ENCODE data around the gene NPM3. TPM values are rescaled to one million over a fixed set of nuclear protein-coding genes. Genes with fewer than 3 reads are reported as not detected.

The NPM3 gene
- total RNA-seq, 1 donor from 2014 or later: 54.7 TPM

- peaks cover 48% of the 10 kb centered on the region for H3K4me1 Mint-ChIP-seq (ENCODE audit: unreplicated experiment)
- no peaks in the 10 kb centered on the region for H3K9me3 Mint-ChIP-seq (ENCODE audit: unreplicated experiment)
- H3K36me3 Mint-ChIP-seq (ENCODE audit: low read depth, unreplicated experiment): peaks cover 3% of the 10 kb centered on the region
- H3K27me3 Mint-ChIP-seq (ENCODE audit: unreplicated experiment): peaks cover 17% of the 10 kb centered on the region
- H3K27ac Mint-ChIP-seq (ENCODE audit: unreplicated experiment): no peak overlapping the region
- DNase-seq (ENCODE audit: low spot score): peak; percentile 79
- peak; percentile 94 for TF ChIP-seq CTCF (IDR thresholded peaks at IDR 0.05; ENCODE audit: unreplicated experiment)
- H3K4me3 Mint-ChIP-seq (ENCODE audit: unreplicated experiment): peak overlapping the region; percentile 45
Observed at GRCh38 chr10:101780818-101781654, 2.2 kb downstream of the NPM3 start.

- no peak for DNase-seq (ENCODE audit: low spot score)
- Mint-ChIP-seq H3K27me3 (ENCODE audit: unreplicated experiment) (peaks cover 17% of the 10 kb centered on the region), H3K27ac (ENCODE audit: unreplicated experiment) (no peak overlapping the region), H3K4me3 (ENCODE audit: unreplicated experiment) (no peak overlapping the region), H3K36me3 (ENCODE audit: low read depth, unreplicated experiment) (no peaks in the 10 kb centered on the region), H3K4me1 (ENCODE audit: unreplicated experiment) (peaks cover 48% of the 10 kb centered on the region), H3K9me3 (ENCODE audit: unreplicated experiment) (no peaks in the 10 kb centered on the region)
- TF ChIP-seq CTCF (IDR thresholded peaks at IDR 0.05; ENCODE audit: unreplicated experiment): peak; percentile 24
Observed at GRCh38 chr10:101780187-101780817, 2.9 kb downstream of the NPM3 start.

- Mint-ChIP-seq H3K27ac (ENCODE audit: unreplicated experiment) (no peak overlapping the region), H3K36me3 (ENCODE audit: low read depth, unreplicated experiment) (no peaks in the 10 kb centered on the region), H3K4me3 (ENCODE audit: unreplicated experiment) (no peak overlapping the region), H3K9me3 (ENCODE audit: unreplicated experiment) (no peaks in the 10 kb centered on the region), H3K4me1 (ENCODE audit: unreplicated experiment) (peaks cover 46% of the 10 kb centered on the region), H3K27me3 (ENCODE audit: unreplicated experiment) (peaks cover 17% of the 10 kb centered on the region)
- peak; percentile 95 for DNase-seq (ENCODE audit: low spot score)
- peak; percentile 90 for TF ChIP-seq CTCF (IDR thresholded peaks at IDR 0.05; ENCODE audit: unreplicated experiment)
Observed at GRCh38 chr10:101779544-101780186, 3.6 kb downstream of the NPM3 start.

- Mint-ChIP-seq H3K9me3 (ENCODE audit: unreplicated experiment) (no peaks in the 10 kb centered on the region), H3K4me1 (ENCODE audit: unreplicated experiment) (peaks cover 42% of the 10 kb centered on the region), H3K27ac (ENCODE audit: unreplicated experiment) (peak overlapping the region; percentile 48), H3K4me3 (ENCODE audit: unreplicated experiment) (peak overlapping the region; percentile 92), H3K36me3 (ENCODE audit: low read depth, unreplicated experiment) (no peaks in the 10 kb centered on the region), H3K27me3 (ENCODE audit: unreplicated experiment) (peaks cover 17% of the 10 kb centered on the region)
- DNase-seq (ENCODE audit: low spot score): peak; percentile 62
- TF ChIP-seq CTCF (IDR thresholded peaks at IDR 0.05; ENCODE audit: unreplicated experiment): no peak
Observed at GRCh38 chr10:101778781-101779543, 4.3 kb downstream of the NPM3 start.

Data from endothelial cell (in vitro differentiated cells).